HEK293 (cell line): ENCODE results near the gene PHPT1.

Source experiments
- CTCF ChIA-PET: fragments of 350-600 bp; formaldehyde crosslinking; extraction: SDS; loops from one replicate; lab custom pipeline; 2021; ENCODE audit warnings: antibody characterized with exemption; lab: Yijun Ruan, JAX
- POLR2A ChIA-PET: fragments of 300-600 bp; formaldehyde crosslinking; extraction: SDS; loops from one replicate; lab custom pipeline; 2020; ENCODE audit warnings: antibody characterized with exemption, inconsistent platforms; lab: Yijun Ruan, JAX
- H3K27ac ChIP-seq: fragments of 200-500 bp; sonication (Bioruptor generic); 2 replicates; pipeline ENCODE4 v1.5.1; 2014; ENCODE audit warnings: low read depth, low read length, control low read depth, inconsistent platforms; ENCODE audit errors: extremely low read depth
- H3K36me3 ChIP-seq, 2 experiments: fragments of 200-500 bp in 1 of 2; sonication (Bioruptor generic) in 1 of 2; 1 replicate in 1 of 2; 2 replicates in 1 of 2; pipeline ENCODE4 v1.5.1; 2014 to 2017; ENCODE audit warnings: inconsistent platforms in 2 of 2, low read length in 2 of 2; ENCODE audit not compliant: control insufficient read depth in 2 of 2, insufficient read depth in 1 of 2
- H3K4me1 ChIP-seq: fragments of 200-500 bp; sonication (Bioruptor generic); 2 replicates; pipeline ENCODE4 v1.5.1; 2014; ENCODE audit warnings: mild to moderate bottlenecking, low read length, inconsistent platforms; ENCODE audit not compliant: control insufficient read depth, insufficient read depth
- H3K4me3 ChIP-seq: 2 replicates; pipeline ENCODE4 v1.5.1; 2011; ENCODE audit warnings: low read depth, mild to moderate bottlenecking, control low read depth, low read length, moderate library complexity
- H3K9me3 ChIP-seq: fragments of 200-500 bp; sonication (Bioruptor generic); 2 replicates; pipeline ENCODE4 v1.5.1; 2014; ENCODE audit warnings: low read depth, low read length, inconsistent platforms; ENCODE audit not compliant: control insufficient read depth, insufficient read depth
- GFI1B ChIP-seq: fragments of 450-650 bp; formaldehyde crosslinking; IDR thresholded peaks from 2 replicates; pipeline ENCODE4 v1.5.1; 2016; ENCODE audit warnings: missing biosample characterization, missing genetic modification characterization
- GLI4 ChIP-seq: fragments of 450-650 bp; formaldehyde crosslinking; IDR thresholded peaks from 2 replicates; pipeline ENCODE4 v1.5.1; 2016; ENCODE audit warnings: missing biosample characterization, missing genetic modification characterization
- GLIS1 ChIP-seq: fragments of 450-650 bp; formaldehyde crosslinking; IDR thresholded peaks from 2 replicates; pipeline ENCODE4 v1.5.1; 2016; ENCODE audit warnings: missing biosample characterization, missing genetic modification characterization
- KLF1 ChIP-seq: fragments of 450-650 bp; formaldehyde crosslinking; IDR thresholded peaks from 2 replicates; pipeline ENCODE4 v1.5.1; 2016; ENCODE audit warnings: missing biosample characterization, missing genetic modification characterization
- KLF16 ChIP-seq: fragments of 450-650 bp; formaldehyde crosslinking; IDR thresholded peaks from 2 replicates; pipeline ENCODE4 v1.5.1; 2017; ENCODE audit warnings: missing biosample characterization, missing genetic modification characterization
- KLF7 ChIP-seq: fragments of 450-650 bp; formaldehyde crosslinking; IDR thresholded peaks from 2 replicates; pipeline ENCODE4 v1.5.1; 2016; ENCODE audit warnings: missing biosample characterization, missing genetic modification characterization, borderline replicate concordance
- KLF8 ChIP-seq: fragments of 450-650 bp; formaldehyde crosslinking; IDR thresholded peaks from 2 replicates; pipeline ENCODE4 v1.5.1; 2016; ENCODE audit warnings: missing biosample characterization, missing genetic modification characterization
- SP7 ChIP-seq: fragments of 450-650 bp; formaldehyde crosslinking; IDR thresholded peaks from 2 replicates; pipeline ENCODE4 v1.5.1; 2016; ENCODE audit warnings: missing biosample characterization, missing genetic modification characterization
- YY1 ChIP-seq: fragments of 450-650 bp; formaldehyde crosslinking; IDR thresholded peaks from 2 replicates; pipeline ENCODE4 v1.5.1; 2018; ENCODE audit warnings: missing biosample characterization, missing genetic modification characterization
- ZBTB11 ChIP-seq: fragments of 450-650 bp; formaldehyde crosslinking; conservative IDR thresholded peaks from 2 replicates; pipeline ENCODE4 v1.5.1; 2016; ENCODE audit warnings: low read depth, missing biosample characterization, missing genetic modification characterization
- ZEB2 ChIP-seq: fragments of 450-650 bp; formaldehyde crosslinking; IDR thresholded peaks from 2 replicates; pipeline ENCODE4 v1.5.1; 2016; ENCODE audit warnings: missing biosample characterization, missing genetic modification characterization
- ZNF146 ChIP-seq: fragments of 450-650 bp; formaldehyde crosslinking; IDR thresholded peaks from 2 replicates; pipeline ENCODE4 v1.5.1; 2016; ENCODE audit warnings: missing biosample characterization, missing genetic modification characterization
- ZNF155 ChIP-seq: fragments of 450-650 bp; formaldehyde crosslinking; IDR thresholded peaks from 2 replicates; pipeline ENCODE4 v1.5.1; 2016; ENCODE audit warnings: missing biosample characterization, missing genetic modification characterization
- ZNF18 ChIP-seq: fragments of 450-650 bp; formaldehyde crosslinking; IDR thresholded peaks from 2 replicates; pipeline ENCODE4 v1.5.1; 2016; ENCODE audit warnings: missing biosample characterization, missing genetic modification characterization
- ZNF19 ChIP-seq: fragments of 450-650 bp; formaldehyde crosslinking; IDR thresholded peaks from 2 replicates; pipeline ENCODE4; 2016; ENCODE audit warnings: missing biosample characterization, missing genetic modification characterization, low read depth
- ZNF23 ChIP-seq: fragments of 450-650 bp; formaldehyde crosslinking; IDR thresholded peaks from 2 replicates; pipeline ENCODE4 v1.5.1; 2016; ENCODE audit warnings: missing biosample characterization, missing genetic modification characterization, borderline replicate concordance
- ZNF274 ChIP-seq, 2 experiments: fragments of 200-500 bp in 1 of 2; fragments of 450-650 bp in 1 of 2; sonication (Bioruptor generic) in 1 of 2; formaldehyde crosslinking in 1 of 2; IDR thresholded peaks; 2 replicates each; pipeline versions ENCODE4 v1.5.1 to v1.6.1; 2014 to 2016; ENCODE audit warnings: borderline replicate concordance in 1 of 2, inconsistent platforms in 1 of 2, low read length in 1 of 2, missing biosample characterization in 1 of 2, missing genetic modification characterization in 1 of 2
- ZNF280C ChIP-seq: fragments of 450-650 bp; formaldehyde crosslinking; IDR thresholded peaks from 2 replicates; pipeline ENCODE4 v1.5.1; 2016; ENCODE audit warnings: missing biosample characterization, missing genetic modification characterization
- ZNF292 ChIP-seq: fragments of 450-650 bp; formaldehyde crosslinking; IDR thresholded peaks from 2 replicates; pipeline ENCODE4 v1.5.1; 2016; ENCODE audit warnings: low read depth, missing biosample characterization, missing genetic modification characterization, borderline replicate concordance
- ZNF335 ChIP-seq: fragments of 450-650 bp; formaldehyde crosslinking; conservative IDR thresholded peaks from 2 replicates; pipeline ENCODE4 v1.5.1; 2016; ENCODE audit warnings: missing biosample characterization, missing genetic modification characterization
- ZNF398 ChIP-seq: fragments of 450-650 bp; formaldehyde crosslinking; IDR thresholded peaks from 2 replicates; pipeline ENCODE4 v1.5.1; 2017; ENCODE audit warnings: missing biosample characterization, missing genetic modification characterization
- ZNF548 ChIP-seq: fragments of 450-650 bp; formaldehyde crosslinking; IDR thresholded peaks from 2 replicates; pipeline ENCODE4 v1.5.1; 2016; ENCODE audit warnings: missing biosample characterization, missing genetic modification characterization
- ZNF560 ChIP-seq: fragments of 450-650 bp; formaldehyde crosslinking; IDR thresholded peaks from 2 replicates; pipeline ENCODE4 v1.5.1; 2017; ENCODE audit warnings: missing biosample characterization, missing genetic modification characterization, borderline replicate concordance
- ZNF624 ChIP-seq: fragments of 450-650 bp; formaldehyde crosslinking; IDR thresholded peaks from 2 replicates; pipeline ENCODE4 v1.5.1; 2017; ENCODE audit warnings: missing biosample characterization, missing genetic modification characterization
- ZNF645 ChIP-seq: fragments of 450-650 bp; formaldehyde crosslinking; IDR thresholded peaks from 2 replicates; pipeline ENCODE4; 2016; ENCODE audit warnings: missing biosample characterization, missing genetic modification characterization
- ZNF707 ChIP-seq: fragments of 450-650 bp; formaldehyde crosslinking; IDR thresholded peaks from 2 replicates; pipeline ENCODE4 v1.5.1; 2016; ENCODE audit warnings: missing biosample characterization, missing genetic modification characterization
- ZNF777 ChIP-seq: fragments of 450-650 bp; formaldehyde crosslinking; IDR thresholded peaks from 2 replicates; pipeline ENCODE4 v1.5.1; 2017; ENCODE audit warnings: missing biosample characterization, missing genetic modification characterization, borderline replicate concordance

The PHPT1 gene

GRCh38 chr9:136847088-136847825, 2.0 kb upstream of the PHPT1 start:
- CTCF ChIA-PET = interaction anchor here (0.5 to 2.3 kb wide), 3 partner anchors 72 to 188 kb away, joined by 3 to 11 read pairs (median 11); no protein-coding TSS in a partner anchor
- Histone ChIP-seq H3K4me3 (peak overlapping the region; percentile 57), H3K36me3 (peaks cover 0 to 26% of the 10 kb centered on the region in 2 experiments; a peak in 1 of 3 replicates), H3K9me3 (no peaks in the 10 kb centered on the region), H3K4me1 (0 out of 2 replicates have a peak, but pooled peaks cover 4% of the 10 kb centered on the region), H3K27ac (peak overlapping the region; percentile 94; the same call in 1 of the 2 replicates)
- POLR2A ChIA-PET = interaction anchor here (0.6 to 2.0 kb wide), 16 partner anchors 9 to 393 kb away, joined by 3 to 17 read pairs (median 3); partner anchors contain the start of genes EDF1, PAXX, TRAF2 and TUBB4B
- TF ChIP-seq ZNF398 (peak; percentile 62), GLIS1 (tag by site-specific recombination) (no peak), ZNF23 (tag by site-specific recombination) (no peak), ZNF645 (tag by site-specific recombination) (no peak), ZNF335 (tag by site-specific recombination) (no peak), ZNF707 (tag by site-specific recombination) (no peak), ZEB2 (no peak), ZNF155 (tag by site-specific recombination) (no peak), KLF1 (tag by site-specific recombination) (peak; percentile 63), ZNF274 (IDR thresholded peaks at IDR 0.05; ENCODE audit: low read length) (no peak), ZNF274 (tag by site-specific recombination; IDR thresholded peaks at IDR 0.05; ENCODE audit: borderline replicate concordance) (no peak), ZNF280C (no peak), SP7 (tag by site-specific recombination) (no peak), ZNF548 (tag by site-specific recombination) (no peak), ZNF146 (tag by site-specific recombination) (no peak), KLF16 (tag by site-specific recombination) (0 out of 2 replicates have a peak, but pooled peaks have one; percentile 23), YY1 (tag by site-specific recombination) (no peak), GFI1B (no peak), ZNF18 (tag by site-specific recombination) (no peak), ZNF292 (tag by site-specific recombination) (no peak), ZNF624 (no peak), GLI4 (tag by site-specific recombination) (no peak), ZNF19 (no peak), ZBTB11 (0 out of 2 replicates have a peak, but pooled peaks have one; percentile 12), KLF7 (tag by site-specific recombination) (no peak; the same call in 1 of the 2 replicates), KLF8 (tag by site-specific recombination) (no peak), ZNF777 (tag by site-specific recombination) (peak; percentile 78; the same call in 1 of the 2 replicates), ZNF560 (tag by site-specific recombination) (peak; percentile 100)
